A673 (cell line): ENCODE data around the gene LRRC1. TPM values are rescaled to one million over a fixed set of nuclear protein-coding genes. Genes with fewer than 3 reads are reported as not detected.

Experiments used
- BruUV-seq: library from RNA; stranded (reverse); fragments of 400-500 nt; replicated peaks from 2 replicates; lab custom pipeline; 2021; lab: Mats Ljungman, UMichigan
- CTCF ChIA-PET: fragments of 300-600 bp; sonication (Branson Sonifier 250); formaldehyde crosslinking; loops from one replicate; lab custom pipeline; 2022; ENCODE audit warnings: antibody characterized with exemption; lab: Charles Lee
- POLR2A ChIA-PET: fragments of 300-600 bp; sonication (Branson Sonifier 250); formaldehyde crosslinking; loops from one replicate; lab custom pipeline; 2022; ENCODE audit warnings: antibody characterized with exemption; ENCODE audit not compliant: low non-redundant PET; lab: Charles Lee
- DNase-seq: peaks from one replicate; pipeline ENCODE4 v3.0.0-alpha.2; 2015; ENCODE audit warnings: low spot score
- H3K27ac ChIP-seq: fragments of 200-600 bp; sonication (generic); 2 replicates; pipeline ENCODE4 v1.5.1; 2016; ENCODE audit warnings: mixed run types, low read depth, mild to moderate bottlenecking, mixed read lengths, antibody characterized with exemption, low read length; ENCODE audit not compliant: poor library complexity, severe bottlenecking
- H3K27me3 ChIP-seq: fragments of 200-600 bp; sonication (generic); replicated peaks from 2 replicates; pipeline ENCODE4 v1.6.1; 2017; ENCODE audit warnings: mixed run types, low read depth, mild to moderate bottlenecking, mixed read lengths, antibody characterized with exemption, low read length; ENCODE audit not compliant: insufficient read depth, poor library complexity
- H3K36me3 ChIP-seq: fragments of 200-600 bp; sonication (generic); 2 replicates; pipeline ENCODE4 v1.6.1; 2016; ENCODE audit warnings: mixed run types, mild to moderate bottlenecking, mixed read lengths, antibody characterized with exemption, low read length; ENCODE audit not compliant: insufficient read depth, poor library complexity, severe bottlenecking
- H3K4me1 ChIP-seq: fragments of 200-600 bp; sonication (generic); 2 replicates; pipeline ENCODE4 v1.6.1; 2017; ENCODE audit warnings: mixed run types, mild to moderate bottlenecking, mixed read lengths, antibody characterized with exemption, low read length; ENCODE audit not compliant: insufficient read depth, poor library complexity, severe bottlenecking
- H3K4me3 ChIP-seq: fragments of 200-600 bp; sonication (generic); 2 replicates; pipeline ENCODE4 v1.5.1; 2016; ENCODE audit warnings: low read depth, mixed run types, mild to moderate bottlenecking, mixed read lengths, low read length; ENCODE audit not compliant: poor library complexity, severe bottlenecking
- H3K9me3 ChIP-seq: fragments of 200-600 bp; sonication (generic); 2 replicates; pipeline ENCODE4 v1.6.1; 2016; ENCODE audit warnings: mixed run types, low read depth, mild to moderate bottlenecking, mixed read lengths, antibody characterized with exemption, low read length; ENCODE audit not compliant: poor library complexity, severe bottlenecking
- CTCF ChIP-seq: fragments of 300-800, 200-600 bp; sonication (generic); conservative IDR thresholded peaks from 2 replicates; pipeline ENCODE4 v1.5.1; 2017; ENCODE audit warnings: low read depth, mild to moderate bottlenecking, antibody characterized with exemption, low read length, moderate library complexity, mixed read lengths
- EZH2 ChIP-seq: fragments of 200-600 bp; sonication (generic); IDR thresholded peaks from 2 replicates; pipeline ENCODE4 v1.6.1; 2017; ENCODE audit warnings: borderline replicate concordance, low read depth, mild to moderate bottlenecking, mixed read lengths, antibody characterized with exemption, low read length; ENCODE audit not compliant: poor library complexity, severe bottlenecking
- intact Hi-C: fragments of 100-400 bp; cut with micrococcal nuclease; formaldehyde crosslinking; loops from one replicate; pipeline ENCODE4 v1.10.0; 2022; ENCODE audit not compliant: unreplicated experiment
- total RNA-seq: library from RNA; stranded (reverse); gene quantifications from 2 replicates; pipeline ENCODE4 v1.2.3, GENCODE V29; 2021

LRRC1 gene
- total RNA-seq, 1 experiment from 2014 or later, result 4.4 TPM

- H3K9me3 ChIP-seq, result no peaks in the 10 kb centered on the region
- no peak overlapping the region for H3K27ac ChIP-seq
- DNase-seq, result no peak
- H3K36me3 ChIP-seq, result no peaks in the 10 kb centered on the region
- H3K4me1 ChIP-seq, result no peaks in the 10 kb centered on the region
- H3K4me3 ChIP-seq, result no peak overlapping the region
- TF ChIP-seq CTCF (no peak), EZH2 (no peak)
- H3K27me3 ChIP-seq, result no peaks in the 10 kb centered on the region
- intact Hi-C loops, result no loop called here
- POLR2A ChIA-PET, result no interaction called here
- CTCF ChIA-PET, result interaction anchor here (0.7 kb wide), 1 partner anchor 187 kb away, joined by 3 read pairs; no protein-coding TSS in a partner anchor
- no TSS peak for BruUV-seq
Measured at GRCh38 chr6:53768636-53769035, 26.2 kb upstream of the LRRC1 start.

DNA sequence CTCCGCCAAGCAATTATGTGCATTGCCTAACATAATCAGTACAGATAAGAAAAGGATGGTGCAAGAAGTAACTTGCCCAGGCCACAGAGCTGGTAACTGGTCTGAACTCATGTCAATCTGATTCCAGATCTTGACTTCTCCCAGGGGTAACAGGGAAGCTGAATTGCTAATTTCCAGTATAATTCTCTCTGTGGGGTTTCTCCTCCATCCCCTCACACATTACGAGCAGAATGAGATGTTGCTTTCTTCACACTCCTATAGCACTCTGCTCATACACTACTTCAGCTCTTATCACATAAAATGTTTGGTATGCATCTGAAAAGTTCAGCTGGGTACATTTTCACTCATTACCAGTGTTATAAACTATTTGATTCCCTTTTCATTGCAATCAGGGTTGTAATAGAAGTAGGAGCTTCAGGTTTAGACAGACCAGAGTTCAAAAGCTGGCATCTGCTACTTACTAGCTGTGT lies 24.0 kb upstream of the LRRC1 start:
- H3K27me3 ChIP-seq, result no peaks in the 10 kb centered on the region
- intact Hi-C loops, result no loop called here
- no peaks in the 10 kb centered on the region for H3K9me3 ChIP-seq
- ChIA-PET CTCF (no interaction called here), POLR2A (no interaction called here)
- no peaks in the 10 kb centered on the region for H3K4me1 ChIP-seq
- H3K27ac ChIP-seq, result no peak overlapping the region
- peak; percentile 6 for DNase-seq
- BruUV-seq, result no TSS peak
- H3K4me3 ChIP-seq, result no peak overlapping the region
- H3K36me3 ChIP-seq, result no peaks in the 10 kb centered on the region
- no peak for TF ChIP-seq EZH2
- TF ChIP-seq CTCF, result no peak

DNA sequence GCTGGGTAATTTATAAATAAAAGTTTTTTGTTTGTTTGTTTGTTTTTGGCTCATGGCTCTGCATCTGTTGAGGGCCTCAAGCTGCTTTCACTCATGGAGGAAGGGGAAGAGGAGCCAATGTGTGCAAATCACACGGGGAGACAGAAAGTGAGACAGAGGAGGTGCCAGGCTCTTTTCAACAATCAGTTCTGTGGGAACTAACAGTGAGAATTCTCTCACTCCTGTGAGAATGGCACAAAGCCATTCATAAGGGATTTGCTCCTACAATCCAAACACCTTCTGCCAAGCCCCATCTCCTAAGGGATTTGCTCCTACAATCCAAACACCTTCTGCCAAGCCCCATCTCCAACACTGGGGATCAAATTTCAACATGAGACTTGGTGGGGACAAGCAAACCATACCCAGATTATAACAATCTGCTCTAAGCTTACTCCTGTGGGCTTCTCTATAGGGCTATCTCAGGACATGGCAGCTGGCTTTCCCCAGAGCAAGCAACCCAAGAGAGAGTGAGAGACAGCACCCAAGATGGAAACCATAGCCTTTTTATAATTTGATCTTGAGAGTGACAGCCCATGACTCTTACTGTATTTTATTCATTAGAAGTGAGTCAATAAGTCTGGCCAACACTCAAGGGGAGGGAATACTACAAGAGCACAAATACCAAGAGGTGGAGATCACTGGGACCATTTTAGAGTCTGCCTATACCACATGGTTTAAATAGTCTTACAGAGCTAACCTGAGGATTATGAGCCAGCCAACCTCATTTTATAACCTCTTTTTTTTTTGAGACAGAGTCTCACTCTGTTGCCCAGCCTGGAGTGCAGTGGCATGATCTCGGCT lies 22.8 kb upstream of the LRRC1 start:
- Histone ChIP-seq H3K27ac (no peak overlapping the region), H3K36me3 (no peaks in the 10 kb centered on the region), H3K27me3 (no peaks in the 10 kb centered on the region), H3K4me1 (no peaks in the 10 kb centered on the region), H3K9me3 (no peaks in the 10 kb centered on the region), H3K4me3 (no peak overlapping the region)
- DNase-seq, result no peak
- no peak for TF ChIP-seq CTCF
- TF ChIP-seq EZH2, result no peak
- intact Hi-C loops, result no loop called here
- BruUV-seq, result no TSS peak
- ChIA-PET POLR2A (no interaction called here), CTCF (no interaction called here)
